CD4-positive, alpha-beta T cell treated with Interleukin-17A for 4 hours (primary cell): ENCODE data around the gene ENO4.

ENCODE experiments used
- DNase-seq: peaks from one replicate; pipeline ENCODE4 v3.0.0-alpha.2; 2020; ENCODE audit warnings: mixed read lengths

The ENO4 gene

GRCh38 chr10:116873134-116873533 is 23.8 kb downstream of the ENO4 start:
- no peak for DNase-seq

GRCh38 chr10:116875897-116876296 is 26.6 kb downstream of the ENO4 start:
- DNase-seq, result no peak

- DNase-seq, result no peak
These were observed 28.1 kb downstream of the ENO4 start for GRCh38 chr10:116877391-116877790.

GRCh38 chr10:116878123-116878522 is 28.8 kb downstream of the ENO4 start:
- no peak for DNase-seq

GRCh38 chr10:116879817-116880216 is 30.5 kb downstream of the ENO4 start:
- DNase-seq, result no peak

- no peak for DNase-seq
These were observed 31.6 kb downstream of the ENO4 start for GRCh38 chr10:116880716-116881482.

- no peak for DNase-seq
These were observed 33.3 kb downstream of the ENO4 start for GRCh38 chr10:116882639-116883038.

GRCh38 chr10:116886772-116887171 is 37.5 kb downstream of the ENO4 start:
- no peak for DNase-seq

GRCh38 chr10:116888380-116889055 is 39.2 kb downstream of the ENO4 start:
- no peak for DNase-seq

- no peak for DNase-seq
These were observed 39.8 kb downstream of the ENO4 start for GRCh38 chr10:116889066-116889465.

GRCh38 chr10:116891208-116891607 is 41.9 kb downstream of the ENO4 start:
- no peak for DNase-seq

GRCh38 chr10:116892907-116893685 is 43.8 kb downstream of the ENO4 start:
- DNase-seq, result no peak

- DNase-seq, result no peak
These were observed 44.4 kb downstream of the ENO4 start for GRCh38 chr10:116893686-116894037.

- DNase-seq, result no peak
These were observed 50.3 kb downstream of the ENO4 start for GRCh38 chr10:116899626-116900025.

GRCh38 chr10:116905845-116906210 is 56.5 kb downstream of the ENO4 start:
- DNase-seq, result no peak

GRCh38 chr10:116907245-116907987 is 58.1 kb downstream of the ENO4 start:
- no peak for DNase-seq

- DNase-seq, result no peak
These were observed 60.0 kb downstream of the ENO4 start for GRCh38 chr10:116909307-116909706.

- no peak for DNase-seq
These were observed 61.6 kb downstream of the ENO4 start for GRCh38 chr10:116910910-116911309.

GRCh38 chr10:116912162-116912561 is 62.9 kb downstream of the ENO4 start:
- DNase-seq, result no peak

- no peak for DNase-seq
These were observed 64.4 kb downstream of the ENO4 start for GRCh38 chr10:116913695-116914094.

- DNase-seq, result no peak
These were observed 66.0 kb downstream of the ENO4 start for GRCh38 chr10:116915340-116915739.

GRCh38 chr10:116917481-116917880 is 68.2 kb downstream of the ENO4 start:
- DNase-seq, result no peak

GRCh38 chr10:116918583-116918982 is 69.3 kb downstream of the ENO4 start:
- DNase-seq, result no peak
